ENCODE results near the gene TGIF2. TPM values are rescaled to one million over a fixed set of nuclear protein-coding genes. Genes with fewer than 3 reads are reported as not detected.

Gene TGIF2
- polyA plus RNA-seq, 1 of the 3 experiments (the other 2 are of a cell fraction): 10.8 TPM

- DNase-seq: no peak
- 48% methylated on average over 2 of the region's 2 CpGs for WGBS (ENCODE audit: low lambda C conversion rate)
- H2AFZ ChIP-seq (ENCODE audit: low read depth): no peak overlapping the region
Observed at GRCh38 chr20:36555248-36555647, 18.1 kb upstream of the TGIF2 start.

GRCh38 chr20:36562724-36563123, 10.7 kb upstream of the TGIF2 start:
- Histone ChIP-seq H3K4me3 (ENCODE audit: low read depth in 2 of 2, low read length in 1 of 2) (no peak overlapping the region), H3K4me2 (no peak overlapping the region), H3K4me1 (ENCODE audit: control insufficient read depth in 1 of 2, insufficient read depth in 2 of 2, low read depth in 1 of 2, low read length in 1 of 2) (no peaks in the 10 kb centered on the region), H3K9me3 (no peaks in the 10 kb centered on the region; the same call in 1 of the 2 replicates), H3K9me2 (no peaks in the 10 kb centered on the region), H3K27ac (ENCODE audit: low read depth in 2 of 2, low read length in 1 of 2) (no peak overlapping the region), H3K79me2 (ENCODE audit: insufficient read depth) (no peaks in the 10 kb centered on the region), H3K27me3 (ENCODE audit: insufficient read depth) (no peaks in the 10 kb centered on the region), H2AFZ (ENCODE audit: low read depth) (no peak overlapping the region), H4K20me1 (ENCODE audit: insufficient read depth) (no peaks in the 10 kb centered on the region), H3F3A (replicated peaks; ENCODE audit: insufficient read depth) (no peaks in the 10 kb centered on the region), H3K9ac (no peak overlapping the region), H3K36me3 (replicated peaks in 1 of 2; ENCODE audit: control insufficient read depth in 1 of 2, insufficient read depth in 2 of 2, low read length in 1 of 2) (no peaks in the 10 kb centered on the region)
- POLR2A ChIA-PET: no interaction called here
- CTCF ChIA-PET: interaction anchor here (1.6 to 1.7 kb wide), 2 partner anchors 9 to 13 kb away, joined by 4 to 5 read pairs; no protein-coding TSS in a partner anchor
- DNase-seq: no peak
- 39% methylated on average over 2 of the region's 2 CpGs for WGBS (ENCODE audit: low lambda C conversion rate)
- TF ChIP-seq GATA2 (CRISPR knock-in tag; IDR thresholded peaks at IDR 0.05) (no peak), MEF2A (IDR thresholded peaks at IDR 0.05; ENCODE audit: borderline replicate concordance, low read depth) (no peak), JUND (IDR thresholded peaks at IDR 0.05) (no peak), CTCF (IDR thresholded peaks at IDR 0.05) (no peak), EZH2phosphoT487 (IDR thresholded peaks at IDR 0.05; ENCODE audit: borderline replicate concordance, low read depth) (no peak), TEAD4 (IDR thresholded peaks at IDR 0.05; ENCODE audit: borderline replicate concordance, insufficient read depth) (no peak), FOSL2 (IDR thresholded peaks at IDR 0.05; ENCODE audit: borderline replicate concordance, low read depth) (no peak), RFX5 (IDR thresholded peaks at IDR 0.05; ENCODE audit: low read length) (no peak), TAF1 (IDR thresholded peaks at IDR 0.05; ENCODE audit: borderline replicate concordance, low read depth, low read length) (no peak), PBX3 (IDR thresholded peaks at IDR 0.05) (no peak), CHD2 (IDR thresholded peaks at IDR 0.05; ENCODE audit: low read length, partially characterized antibody) (no peak), FOXJ3 (CRISPR knock-in tag; IDR thresholded peaks at IDR 0.05) (no peak)

More at GRCh38 chr20:36555248-36555647, 18.1 kb upstream of the TGIF2 start:
- Histone ChIP-seq H3K36me3 (replicated peaks in 1 of 2; ENCODE audit: control insufficient read depth in 1 of 2, insufficient read depth in 2 of 2, low read length in 1 of 2) (no peaks in the 10 kb centered on the region), H3K27ac (ENCODE audit: low read depth in 2 of 2, low read length in 1 of 2) (no peak overlapping the region), H3F3A (replicated peaks; ENCODE audit: insufficient read depth) (no peaks in the 10 kb centered on the region), H3K9me3 (no peaks in the 10 kb centered on the region), H4K20me1 (ENCODE audit: insufficient read depth) (no peaks in the 10 kb centered on the region), H3K9ac (no peak overlapping the region), H3K4me3 (ENCODE audit: low read depth in 2 of 2, low read length in 1 of 2) (no peak overlapping the region), H3K4me2 (no peak overlapping the region), H3K27me3 (ENCODE audit: insufficient read depth) (no peaks in the 10 kb centered on the region), H3K9me2 (no peaks in the 10 kb centered on the region), H3K4me1 (ENCODE audit: control insufficient read depth in 1 of 2, insufficient read depth in 2 of 2, low read depth in 1 of 2, low read length in 1 of 2) (no peaks in the 10 kb centered on the region), H3K79me2 (ENCODE audit: insufficient read depth) (no peaks in the 10 kb centered on the region)
- ChIA-PET POLR2A (no interaction called here), CTCF (interaction anchor here (1.0 kb wide), 1 partner anchor 50 kb away, joined by 3 read pairs; no protein-coding TSS in a partner anchor)
- TF ChIP-seq TAF1 (IDR thresholded peaks at IDR 0.05; ENCODE audit: borderline replicate concordance, low read depth, low read length): no peak
- TF ChIP-seq USF1 (IDR thresholded peaks at IDR 0.05; ENCODE audit: borderline replicate concordance, low read depth): no peak
- TF ChIP-seq MEF2A (IDR thresholded peaks at IDR 0.05; ENCODE audit: borderline replicate concordance, low read depth): no peak
- TF ChIP-seq USF2 (IDR thresholded peaks at IDR 0.05; ENCODE audit: borderline replicate concordance, low read depth, low read length): no peak
- no peak for TF ChIP-seq CTCF (IDR thresholded peaks at IDR 0.05)

Data from SK-N-SH (cell line).